ENCODE measurements around the gene VAMP5. TPM values are rescaled to one million over a fixed set of nuclear protein-coding genes. Genes with fewer than 3 reads are reported as not detected.

VAMP5 gene
- total and polyA plus RNA-seq, 9 of the 15 experiments (the other 6 are each of a cell fraction or from before 2014, with no cell fraction given) = 0.54 to 1.9 (median 1.5) TPM; not detected in 2

DNA sequence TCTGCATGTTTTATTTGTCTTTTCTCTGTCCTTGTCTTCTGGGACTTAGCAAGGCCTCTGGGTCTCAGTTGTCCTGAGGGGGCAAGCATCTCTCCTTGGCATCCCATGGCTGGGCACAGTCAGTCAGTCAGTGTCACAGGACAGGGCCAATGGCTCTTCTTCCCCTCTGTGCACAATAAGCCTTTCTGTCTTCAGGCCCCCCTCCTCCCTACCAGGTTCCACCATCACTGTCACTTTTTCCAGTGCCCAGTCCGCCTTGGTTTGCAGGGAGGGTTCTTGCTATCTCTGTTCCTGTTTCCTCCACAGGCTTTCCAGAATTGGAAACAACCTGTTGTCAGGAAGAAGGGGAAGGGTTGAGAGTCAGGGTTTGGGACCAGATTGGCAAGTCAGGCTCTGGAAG, 1.7 kb upstream of the VAMP5 start:
- H3K9ac ChIP-seq (ENCODE audit: insufficient read depth in 1 of 2, low read depth in 2 of 2, low read length in 2 of 2) = no peak overlapping the region
- peaks cover 28% of the 10 kb centered on the region for H3K79me2 ChIP-seq (ENCODE audit: control insufficient read depth, insufficient read depth, low read length)
- no peaks in the 10 kb centered on the region for H3K27me3 ChIP-seq (ENCODE audit: control insufficient read depth in 2 of 2, insufficient read depth in 2 of 2, low read length in 2 of 2)
- ATAC-seq (no peak), DNase-seq (ENCODE audit: extremely low read depth in 1 of 4, low spot score in 3 of 4) (no peak), FAIRE-seq (no peak)
- intact Hi-C loops (cut with micrococcal nuclease) = no loop called here
- H3K9me1 ChIP-seq (ENCODE audit: control insufficient read depth, insufficient read depth, low read length) = peaks cover 7% of the 10 kb centered on the region
- H3K4me3 ChIP-seq = no peak overlapping the region
- H4K20me1 ChIP-seq (replicated peaks; ENCODE audit: control insufficient read depth, insufficient read depth, low read length) = no peaks in the 10 kb centered on the region
- no peak overlapping the region for H2AFZ ChIP-seq (ENCODE audit: low read depth, low read length)
- ChIA-PET POLR2A (interaction anchor here (2.0 to 2.3 kb wide), 2 partner anchors 12 to 36 kb away, joined by 6 to 8 read pairs; no protein-coding TSS in a partner anchor), CTCF (ENCODE audit: low intra/inter-chr PET ratio) (no interaction called here)
- no TSS peak for BruUV-seq (replicated peaks)
- H3K4me1 ChIP-seq (replicated peaks in 1 of 2; ENCODE audit: control insufficient read depth in 2 of 2, insufficient read depth in 2 of 2, low read length in 2 of 2) = peaks cover 41 to 42% of the 10 kb centered on the region in 2 experiments
- H3K4me2 ChIP-seq (ENCODE audit: insufficient read depth, low read length) = no peak overlapping the region
- no peak overlapping the region for H3K27ac ChIP-seq (ENCODE audit: extremely low read depth, low read depth, low read length)
- H3K9me3 ChIP-seq (replicated peaks; ENCODE audit: control insufficient read depth, insufficient read depth, low read depth, low read length) = no peaks in the 10 kb centered on the region
- TF ChIP-seq ZNF174 (CRISPR knock-in tag; IDR thresholded peaks at IDR 0.05) (no peak), KAT2B (IDR thresholded peaks at IDR 0.05; ENCODE audit: low read depth, low read length) (no peak), MEIS2 (IDR thresholded peaks at IDR 0.05; ENCODE audit: partially characterized antibody) (no peak), XRCC5 (IDR thresholded peaks at IDR 0.05; ENCODE audit: low read depth, low read length) (no peak), YY1 (IDR thresholded peaks at IDR 0.05; ENCODE audit: borderline replicate concordance in 1 of 3, control insufficient read depth in 1 of 3, extremely low read depth in 1 of 3, insufficient read depth in 3 of 3, insufficient read length in 1 of 3, insufficient replicate concordance in 2 of 3, low read depth in 1 of 3, low read length in 2 of 3) (no peak)
- 64% methylated on average over 1 of the region's 1 CpG for WGBS (ENCODE audit: insufficient coverage, low coverage, missing lambda C conversion rate)
- in situ Hi-C loops (cut with MboI) = no loop called here
- H3K36me3 ChIP-seq (ENCODE audit: control insufficient read depth, insufficient read depth, low read length) = peaks cover 42% of the 10 kb centered on the region; the same call in 2 of the 3 replicates

Data from K562 (cell line).